Peyer's patch (tissue), 4 donors: ENCODE measurements around the gene UMOD.

Experiments used
- POLR2A ChIP-seq, 2 donors: fragments of 450-650 bp; IDR thresholded peaks; one replicate each; pipeline ENCODE4 v1.5.1; 2017; ENCODE audit warnings: antibody characterized with exemption in 2 of 2, mild to moderate bottlenecking in 2 of 2, moderate library complexity in 2 of 2
- TF ChIP-seq, protein P1 (sequence below), 6 experiments: fragments of 450-650 bp in 4 of 6; fragments of 200-600 bp in 2 of 6; sonication (generic) in 1 of 6; IDR thresholded peaks; one replicate each; pipeline ENCODE4 v1.5.1; 2017 to 2019; ENCODE audit warnings: antibody characterized with exemption in 6 of 6, mild to moderate bottlenecking in 3 of 6, moderate library complexity in 1 of 6

DNA sequence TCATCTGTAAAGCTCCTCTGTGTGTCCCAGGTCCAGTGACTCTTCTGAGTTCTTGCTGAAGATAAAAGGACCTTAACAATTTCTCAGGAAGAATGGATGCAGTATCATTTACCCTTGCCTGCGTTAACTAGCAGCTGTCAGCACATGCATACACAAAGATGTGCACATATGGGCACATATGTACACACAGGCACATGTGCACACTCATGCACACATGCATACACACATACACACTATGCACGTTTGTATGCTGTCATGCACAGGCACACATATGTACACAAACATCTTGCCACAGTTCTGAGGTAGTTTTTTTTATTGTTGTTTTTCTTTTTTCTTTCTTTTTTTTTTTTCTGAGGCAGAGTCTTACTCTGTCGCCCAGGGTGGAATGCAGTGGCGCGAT, 50.1 kb downstream of the UMOD start:
- TF ChIP-seq, protein P1, sequence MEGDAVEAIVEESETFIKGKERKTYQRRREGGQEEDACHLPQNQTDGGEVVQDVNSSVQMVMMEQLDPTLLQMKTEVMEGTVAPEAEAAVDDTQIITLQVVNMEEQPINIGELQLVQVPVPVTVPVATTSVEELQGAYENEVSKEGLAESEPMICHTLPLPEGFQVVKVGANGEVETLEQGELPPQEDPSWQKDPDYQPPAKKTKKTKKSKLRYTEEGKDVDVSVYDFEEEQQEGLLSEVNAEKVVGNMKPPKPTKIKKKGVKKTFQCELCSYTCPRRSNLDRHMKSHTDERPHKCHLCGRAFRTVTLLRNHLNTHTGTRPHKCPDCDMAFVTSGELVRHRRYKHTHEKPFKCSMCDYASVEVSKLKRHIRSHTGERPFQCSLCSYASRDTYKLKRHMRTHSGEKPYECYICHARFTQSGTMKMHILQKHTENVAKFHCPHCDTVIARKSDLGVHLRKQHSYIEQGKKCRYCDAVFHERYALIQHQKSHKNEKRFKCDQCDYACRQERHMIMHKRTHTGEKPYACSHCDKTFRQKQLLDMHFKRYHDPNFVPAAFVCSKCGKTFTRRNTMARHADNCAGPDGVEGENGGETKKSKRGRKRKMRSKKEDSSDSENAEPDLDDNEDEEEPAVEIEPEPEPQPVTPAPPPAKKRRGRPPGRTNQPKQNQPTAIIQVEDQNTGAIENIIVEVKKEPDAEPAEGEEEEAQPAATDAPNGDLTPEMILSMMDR (IDR thresholded peaks at IDR 0.05), result no peak
- TF ChIP-seq POLR2A (IDR thresholded peaks at IDR 0.05), result no peak
